NCI-H2107 treated with DMSO at 0.1 percent for 48 hours (cell line): ENCODE results near the gene SFT2D2.
A peak's percentile ranks its signal among the peaks of the same experiment; 100 is the strongest.

Experiments used
- DNase-seq: peaks from one replicate; lab custom pipeline; 2025; ENCODE audit not compliant: unreplicated experiment; lab: John Stamatoyannopoulos, UW

Gene SFT2D2

DNA sequence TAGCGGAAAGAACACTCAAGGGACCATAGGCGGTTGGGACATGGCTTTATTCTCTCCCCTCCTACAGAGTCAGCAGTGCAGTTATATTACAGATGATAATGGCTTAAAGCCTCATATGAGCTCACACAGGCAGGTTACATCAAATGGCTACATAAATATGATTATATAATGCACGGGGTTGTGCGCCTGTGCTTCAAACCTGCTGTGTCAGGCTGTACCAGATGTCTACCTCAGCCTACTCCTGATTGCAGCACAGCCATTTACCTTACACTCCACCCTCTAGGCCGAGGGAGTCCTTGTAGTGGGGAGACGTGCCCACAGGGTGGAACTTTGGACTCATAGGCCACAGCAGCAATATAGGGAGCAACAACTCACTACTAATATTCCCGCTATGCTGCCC is 38.5 kb downstream of the SFT2D2 start:
- no peak for DNase-seq

DNA sequence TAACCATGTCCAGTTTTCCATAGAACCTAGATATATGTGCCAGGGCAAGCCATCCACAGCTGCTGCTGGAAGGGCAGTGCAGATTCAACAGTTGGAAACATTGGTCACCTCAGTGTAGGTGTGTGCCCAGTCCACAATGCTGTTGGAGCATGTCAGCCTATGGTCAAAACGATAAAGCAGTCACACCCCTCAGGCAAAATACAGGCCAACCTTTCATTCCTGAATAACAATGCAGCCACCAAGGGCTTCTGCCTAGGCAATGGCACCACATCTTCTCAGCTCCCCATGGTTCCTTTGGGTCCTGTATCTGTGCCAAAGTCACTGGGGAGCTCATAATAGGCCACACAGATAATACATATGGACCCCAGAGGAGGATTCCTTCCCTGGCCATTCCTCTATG is 39.8 kb downstream of the SFT2D2 start:
- no peak for DNase-seq

DNA sequence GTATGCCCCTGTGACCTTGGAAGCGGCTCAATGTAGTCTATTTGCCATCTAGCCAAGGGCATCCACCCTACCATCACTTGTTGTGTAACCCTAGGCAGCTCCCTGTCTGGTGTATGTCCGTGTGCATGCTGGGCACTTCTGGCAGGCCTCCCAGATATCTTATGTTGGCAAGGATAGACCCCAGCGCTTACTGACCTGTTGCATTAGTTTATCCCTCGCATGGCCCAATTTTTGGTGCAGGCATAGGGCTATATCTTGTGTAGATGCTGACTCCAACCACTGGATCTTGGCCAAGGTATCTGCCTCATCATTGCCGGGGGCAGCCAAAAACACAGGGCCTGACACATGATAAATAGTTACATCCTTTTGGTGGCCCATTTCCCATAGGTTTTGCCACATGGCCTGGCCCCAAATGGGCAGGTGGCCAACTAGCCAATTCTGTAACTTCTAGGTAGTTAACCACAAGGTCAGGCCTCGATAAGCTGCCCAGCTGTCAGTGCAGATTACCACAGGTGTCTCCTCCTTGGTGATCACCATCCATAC is 40.9 kb downstream of the SFT2D2 start:
- no peak for DNase-seq

DNA sequence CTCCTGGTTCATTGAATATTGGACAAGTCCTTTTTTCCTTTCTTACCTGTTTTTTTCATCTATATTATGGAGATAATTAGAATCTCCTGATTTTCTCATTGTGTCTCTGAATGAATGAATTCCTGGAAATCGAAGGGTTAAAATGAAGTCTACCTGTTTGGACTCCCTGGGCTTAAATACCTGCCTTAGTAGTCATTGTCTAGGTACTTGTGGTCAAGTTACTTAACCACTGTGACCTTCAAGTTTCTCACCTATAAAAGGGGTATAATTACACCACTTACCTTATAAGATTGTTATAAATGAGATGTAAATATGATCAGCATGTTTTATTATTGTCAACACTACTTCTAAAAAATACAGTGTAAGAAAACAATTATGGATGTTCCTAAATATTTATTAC is 45.8 kb downstream of the SFT2D2 start:
- DNase-seq = peak; percentile 28

DNA sequence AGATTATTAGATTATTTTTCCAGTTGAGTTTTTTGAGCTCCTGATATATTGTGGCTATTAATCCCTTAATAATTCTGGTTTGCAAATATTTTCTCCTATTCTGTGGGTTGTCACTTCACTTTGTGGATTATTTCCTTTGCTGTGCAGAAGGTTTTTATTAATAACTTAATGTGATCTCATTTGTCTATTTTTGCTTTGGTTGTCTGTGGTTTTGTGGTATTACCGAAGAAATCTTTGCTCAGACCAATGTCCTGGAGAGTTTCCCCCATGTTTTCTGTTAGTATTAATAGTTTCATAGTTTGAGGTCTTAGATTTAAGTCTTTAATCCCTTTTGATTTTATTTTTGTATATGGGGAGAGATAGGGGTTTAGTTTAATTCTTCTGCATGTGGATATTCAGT is 47.8 kb downstream of the SFT2D2 start:
- no peak for DNase-seq

DNA sequence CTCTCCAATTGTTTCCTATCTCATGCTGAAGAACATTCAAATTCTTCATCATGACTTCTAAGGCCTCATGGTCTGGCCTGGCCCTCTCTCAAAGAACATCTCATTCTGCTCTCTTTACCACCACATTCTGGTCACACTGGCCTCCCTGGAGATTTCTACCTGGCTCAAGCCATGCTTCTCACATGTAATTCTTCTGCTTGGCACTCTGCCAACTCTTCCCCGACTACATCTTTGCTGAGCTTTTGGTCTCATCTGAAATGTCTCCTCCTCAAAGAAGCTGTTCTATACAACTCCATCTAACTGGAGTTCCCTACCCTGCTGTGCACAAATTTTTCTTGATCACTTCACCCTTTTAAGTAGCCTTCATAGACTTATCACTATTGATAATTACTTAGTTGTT is 53.4 kb downstream of the SFT2D2 start:
- DNase-seq = no peak

DNA sequence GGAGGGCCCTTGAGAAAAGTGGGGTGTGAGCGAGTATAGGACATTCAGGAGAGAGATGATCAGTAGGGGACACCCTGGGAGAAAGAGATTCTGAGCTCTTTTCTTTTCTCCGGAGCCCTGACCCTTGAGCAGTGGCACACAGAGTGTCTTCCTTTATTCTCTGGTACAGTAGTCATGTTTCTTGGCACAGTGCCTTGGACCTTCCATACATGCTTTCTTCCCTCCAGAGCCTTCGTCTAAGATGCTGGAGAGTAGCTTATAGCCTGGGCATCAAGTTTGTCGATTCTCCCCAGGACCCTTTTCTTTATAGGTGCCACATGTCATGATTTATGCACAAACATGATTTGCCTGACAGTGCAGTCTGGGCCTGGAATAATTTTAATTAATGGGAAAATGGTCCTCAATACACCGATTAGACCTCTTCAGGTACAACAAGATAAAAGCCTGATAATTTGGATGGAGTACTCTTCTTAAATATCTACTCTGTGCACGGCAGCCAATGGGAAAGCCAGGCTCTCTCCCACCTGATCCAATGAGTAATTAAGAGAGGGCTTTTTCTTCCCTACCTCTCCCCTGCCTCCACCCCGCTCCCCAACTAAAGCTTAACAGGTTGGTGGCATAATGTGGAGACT is 54.6 kb downstream of the SFT2D2 start, which contains the start of gene TBX19:
Gene TBX19 (plus strand): TSS at position 582 of the 632 bp plus-strand sequence. CDS start 214 bp downstream, outside the sequence.
- DNase-seq = no peak

DNA sequence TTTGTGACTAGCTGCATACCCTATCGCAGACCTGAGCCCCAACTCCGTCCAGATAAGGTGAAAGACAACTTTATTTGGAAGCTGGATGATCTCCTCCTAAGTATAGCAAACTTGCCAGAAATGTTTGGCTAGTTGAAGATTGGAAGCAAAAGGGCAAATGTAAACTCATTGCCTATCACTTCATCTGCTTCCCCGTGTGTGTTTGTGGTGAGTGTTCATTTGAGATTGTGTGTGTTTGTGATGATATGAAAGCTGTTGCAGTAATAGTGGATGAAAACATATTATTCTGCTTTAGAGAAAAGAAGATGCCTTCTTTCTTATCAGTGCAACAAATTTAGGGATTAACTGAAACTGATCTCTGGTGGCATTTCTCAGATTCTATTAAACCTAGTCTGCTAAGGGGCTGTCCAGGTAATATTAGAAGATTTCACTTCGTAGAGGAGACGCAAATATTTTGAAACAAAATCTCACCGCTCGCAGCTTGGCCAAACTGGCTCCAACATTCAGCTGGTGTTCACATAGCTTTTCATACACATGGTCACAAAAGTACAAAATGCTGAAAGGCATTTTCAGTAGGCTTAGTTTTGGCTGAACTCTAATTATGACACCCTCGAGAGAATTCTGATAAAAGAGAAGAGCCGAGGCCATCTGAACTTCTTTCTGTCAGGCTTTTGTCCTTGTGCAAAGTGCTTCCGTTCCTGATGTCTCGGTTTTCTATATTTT is 56.0 kb downstream of the SFT2D2 start:
- DNase-seq = no peak

DNA sequence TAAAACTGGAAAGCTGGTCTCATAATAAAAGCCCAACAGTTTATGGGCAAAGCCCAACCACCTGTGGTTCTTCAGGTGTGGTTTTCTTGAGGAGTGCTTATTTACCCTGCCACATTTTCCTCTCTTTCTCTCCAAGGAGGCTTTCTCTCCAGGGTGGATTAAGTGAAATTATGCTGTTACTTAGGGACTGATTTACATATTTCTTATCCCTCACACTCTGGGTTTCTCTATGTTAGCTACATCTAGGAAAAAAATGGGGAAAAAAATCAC is 59.7 kb downstream of the SFT2D2 start:
- DNase-seq = peak; percentile 59

DNA sequence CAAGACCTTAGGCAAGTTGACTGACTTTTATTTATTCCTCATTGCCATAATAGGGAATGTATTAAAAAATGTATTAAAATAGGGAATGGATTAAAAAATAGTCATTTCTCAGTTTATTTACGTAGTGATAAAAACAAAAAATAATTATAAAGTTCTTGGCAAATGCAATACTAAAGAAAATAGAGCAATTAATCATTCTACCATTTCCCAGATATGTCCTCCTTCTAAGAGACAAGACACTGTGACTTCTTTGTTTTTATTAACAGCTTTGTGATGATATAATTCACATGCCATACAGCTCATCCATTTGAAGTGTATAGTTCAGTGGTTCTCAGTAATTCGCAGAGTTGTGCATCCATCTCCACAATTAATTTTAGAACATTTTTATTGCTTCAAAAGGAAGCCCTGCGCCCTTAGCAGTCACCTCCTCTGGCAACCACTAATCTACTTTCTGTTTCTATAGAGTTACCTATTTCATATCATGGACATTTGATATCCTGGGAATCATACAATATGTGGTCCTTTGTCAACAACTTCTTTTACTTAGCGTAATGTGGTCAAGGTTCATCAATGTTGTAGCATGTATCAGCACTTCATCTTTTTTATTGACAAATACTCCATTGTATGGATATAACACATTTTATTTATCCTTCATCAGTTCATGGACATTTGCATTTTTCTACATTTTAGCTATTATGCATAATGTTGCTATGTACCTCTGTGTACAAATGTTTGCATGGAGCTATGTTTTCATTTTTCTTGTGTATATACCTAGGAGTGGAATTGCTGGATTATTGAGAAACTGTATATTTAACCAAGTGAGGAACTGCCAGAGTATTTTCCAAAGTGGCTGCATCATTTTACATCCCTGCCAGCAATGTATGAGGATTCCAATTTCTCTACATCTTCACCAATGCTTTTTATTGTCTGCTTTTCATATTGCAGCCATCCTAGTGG is 60.4 kb downstream of the SFT2D2 start:
- DNase-seq = peak; percentile 59

DNA sequence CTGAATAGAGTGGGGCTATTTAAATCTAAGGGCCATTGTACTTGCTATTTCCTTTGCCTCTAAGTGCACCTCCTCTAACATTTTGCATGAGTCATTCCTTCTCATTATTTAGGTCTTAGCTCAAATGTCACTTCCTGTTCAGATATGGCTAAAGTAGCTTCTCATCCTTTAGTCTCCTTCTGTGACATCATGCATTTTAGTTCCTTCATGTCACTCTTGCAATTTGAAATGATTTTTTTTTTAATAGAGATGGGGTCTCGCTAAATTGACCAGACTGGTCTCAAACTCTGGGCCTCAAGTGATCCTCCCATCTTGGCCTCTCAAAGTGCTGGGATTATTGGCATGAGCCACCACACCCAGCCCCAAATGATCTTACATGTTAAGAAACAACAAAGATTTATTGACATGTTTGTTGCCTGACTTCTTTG is 61.4 kb downstream of the SFT2D2 start:
- DNase-seq = peak; percentile 53

DNA sequence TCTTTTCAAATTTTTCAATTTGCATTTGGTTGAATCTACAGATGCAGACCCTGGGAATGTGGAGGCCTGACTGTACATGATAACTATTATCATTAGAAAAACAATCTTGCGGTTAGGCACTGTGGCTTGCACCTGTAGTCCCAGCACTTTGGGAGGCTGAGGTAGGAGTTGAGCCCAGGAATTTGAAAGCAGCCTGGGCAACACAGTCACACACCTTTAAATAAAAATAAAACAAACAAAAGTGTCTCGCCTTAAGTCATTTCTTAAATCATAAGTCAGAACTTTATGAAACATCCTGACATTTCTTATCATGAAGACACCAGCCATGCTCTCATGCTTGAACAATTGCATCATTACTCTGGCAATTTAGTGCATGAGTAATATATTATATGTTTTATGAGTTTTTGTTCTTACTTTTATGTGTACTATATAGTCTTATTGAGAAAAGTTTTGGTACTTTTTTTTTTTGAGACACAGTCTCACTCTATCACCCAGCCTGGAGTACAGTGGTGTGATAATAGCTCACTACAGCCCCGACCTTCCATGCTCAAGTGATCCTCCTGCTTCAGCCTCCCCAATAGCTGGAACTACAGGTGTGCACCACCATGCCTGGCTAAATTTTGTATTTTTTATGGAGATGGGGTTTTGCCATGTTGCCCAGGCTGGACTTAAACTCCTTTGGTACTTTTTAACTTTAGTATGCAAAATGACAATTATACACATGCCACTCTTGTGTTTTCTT is 62.7 kb downstream of the SFT2D2 start:
- DNase-seq = no peak

DNA sequence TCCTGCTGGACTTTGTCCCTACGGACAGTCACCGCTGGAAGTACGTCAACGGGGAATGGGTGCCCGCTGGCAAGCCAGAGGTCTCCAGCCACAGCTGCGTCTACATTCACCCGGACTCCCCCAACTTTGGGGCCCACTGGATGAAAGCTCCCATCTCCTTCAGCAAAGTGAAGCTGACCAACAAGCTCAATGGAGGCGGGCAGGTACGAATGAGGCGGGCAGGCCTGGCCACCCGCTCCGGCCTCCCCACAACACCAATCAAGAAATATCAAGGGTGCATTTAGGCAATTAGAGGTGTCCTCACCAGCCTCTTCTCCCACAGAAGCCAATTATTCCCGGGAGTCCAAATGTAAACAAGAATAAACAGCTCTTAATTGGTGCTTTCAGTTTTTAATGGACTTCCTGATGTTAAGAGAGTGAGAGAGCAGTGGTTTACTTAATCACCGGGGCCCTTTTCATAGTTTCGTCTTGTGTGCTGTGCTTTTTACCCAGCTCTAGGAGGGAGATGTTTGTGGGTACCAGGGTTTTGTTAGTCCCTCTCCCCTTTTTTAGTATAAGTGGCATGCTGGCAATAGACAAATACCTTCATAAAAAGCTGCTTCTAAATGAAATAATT is 65.5 kb downstream of the SFT2D2 start:
- DNase-seq = peak; percentile 58

DNA sequence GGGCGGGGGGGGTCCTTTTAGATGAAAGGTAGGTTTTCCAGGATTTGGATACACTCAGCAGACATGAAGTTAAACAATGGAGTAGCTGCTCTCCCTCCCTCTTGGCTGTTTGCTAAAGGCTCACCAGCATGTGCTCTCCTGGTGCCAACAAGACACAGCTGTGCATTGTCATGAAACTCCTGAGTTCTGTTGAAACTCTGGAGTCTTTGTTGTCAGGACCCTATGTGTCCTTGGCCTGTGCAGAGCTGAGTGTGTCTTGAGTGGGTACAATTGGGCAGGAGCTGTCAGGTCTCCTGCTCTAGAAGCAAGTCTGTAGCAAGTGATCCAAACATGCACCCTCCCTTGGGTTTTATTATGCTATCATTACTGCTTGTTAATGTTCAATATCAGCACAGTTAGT is 67.6 kb downstream of the SFT2D2 start:
- DNase-seq = no peak

DNA sequence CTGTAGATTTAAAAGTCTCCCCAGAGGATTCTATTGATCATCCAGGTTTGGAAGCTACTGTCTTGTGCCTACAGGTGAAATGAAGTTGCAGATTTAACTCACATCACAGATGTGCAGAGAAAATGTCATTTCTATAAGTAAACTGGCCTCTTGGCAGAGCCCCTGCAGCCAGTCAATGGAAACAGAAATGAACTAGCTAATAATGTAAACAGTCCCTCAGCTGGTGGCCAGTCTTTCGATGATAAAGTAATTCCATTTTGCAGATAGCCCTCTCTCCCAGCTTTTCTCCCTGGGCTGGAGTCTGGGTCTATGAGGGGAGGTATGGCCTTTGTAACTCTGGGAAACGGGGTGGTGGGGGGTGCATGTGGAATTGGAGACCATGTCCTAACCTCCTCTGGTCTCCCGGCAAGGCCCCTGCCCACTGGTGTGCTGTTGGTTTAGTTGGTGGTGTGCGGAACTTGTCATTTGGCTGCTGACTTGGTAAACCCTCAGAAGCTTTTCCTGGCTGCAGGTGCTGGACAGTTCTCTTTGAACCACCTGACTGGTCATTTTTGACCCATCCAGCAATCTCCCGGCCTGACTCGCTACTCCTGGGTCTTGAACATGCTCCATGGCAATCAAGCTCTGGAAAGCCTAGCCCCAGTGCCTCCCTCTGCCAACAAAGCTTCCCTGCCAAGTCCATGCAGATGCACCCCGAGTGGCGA is 69.8 kb downstream of the SFT2D2 start:
- DNase-seq = no peak

DNA sequence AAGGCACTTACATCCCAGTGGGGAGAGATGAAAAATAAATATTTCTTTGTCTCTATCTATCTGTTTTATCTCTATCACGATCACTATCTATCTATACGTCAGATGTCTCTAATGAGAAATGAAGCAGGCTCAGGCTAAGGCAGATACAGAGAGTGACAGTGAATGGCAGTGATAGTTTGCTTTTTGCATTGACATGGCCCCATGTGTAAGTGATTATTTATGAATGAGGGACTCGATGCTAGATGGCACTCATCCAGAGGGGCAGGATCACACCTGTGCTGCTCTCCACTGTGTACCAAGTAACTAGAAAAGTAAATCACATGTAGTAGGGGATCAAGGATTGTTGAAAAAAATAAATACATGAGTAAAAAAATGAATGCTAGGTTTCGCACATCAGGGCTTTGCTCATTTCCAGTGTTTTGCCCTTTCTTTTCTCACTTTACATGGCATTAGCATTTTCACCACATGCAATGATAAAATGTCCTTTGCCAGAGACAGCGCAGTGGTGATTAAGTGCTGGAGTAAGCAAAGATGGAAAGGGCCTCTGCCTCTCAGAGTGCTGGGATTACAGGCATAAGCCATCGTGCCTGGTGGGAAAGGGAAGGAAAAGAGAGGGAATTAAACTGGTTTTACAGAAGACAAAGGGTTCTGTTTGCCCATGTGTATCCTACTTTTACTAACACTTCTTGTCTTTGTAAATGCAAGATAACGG is 71.4 kb downstream of the SFT2D2 start:
- no peak for DNase-seq

DNA sequence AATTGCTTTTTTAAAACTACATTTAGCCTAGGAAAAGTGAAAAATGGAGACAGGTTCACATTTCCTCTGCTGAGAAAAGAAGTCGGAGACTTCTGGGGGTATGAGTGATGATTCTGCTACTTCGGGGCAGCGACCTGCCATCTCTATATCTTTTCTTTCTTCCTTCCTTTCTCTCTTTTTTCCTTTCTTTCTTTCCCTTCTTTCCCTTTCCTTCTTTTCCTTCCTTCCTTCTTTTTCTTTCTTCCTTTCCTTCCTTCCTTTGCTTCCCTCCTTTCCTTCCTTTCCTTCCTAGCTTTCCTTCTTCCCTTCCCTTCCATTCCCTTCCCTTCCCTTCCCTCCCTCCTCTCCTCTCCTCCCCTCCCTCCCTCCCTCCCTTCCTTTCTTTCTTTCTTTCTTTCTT is 72.6 kb downstream of the SFT2D2 start:
- no peak for DNase-seq

DNA sequence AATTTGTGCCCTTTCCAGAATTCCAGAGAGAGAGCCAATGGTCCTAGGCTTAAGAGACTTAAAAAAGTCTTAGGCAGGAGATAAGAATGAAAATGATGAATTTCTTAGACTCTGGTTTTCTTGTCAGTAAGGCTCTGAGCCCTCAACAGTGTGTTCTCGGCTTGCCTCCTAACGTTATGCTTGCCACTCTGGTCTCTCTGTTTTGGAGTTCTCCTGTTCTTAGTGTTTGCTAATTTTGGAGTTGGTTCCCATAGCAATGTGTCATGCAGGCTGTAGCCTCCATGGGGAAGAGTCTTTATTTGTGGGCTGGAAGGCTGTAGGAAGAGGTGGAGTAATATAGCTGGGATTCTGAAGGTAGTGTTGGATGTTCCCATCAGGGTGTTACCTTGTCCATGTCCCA is 74.8 kb downstream of the SFT2D2 start:
- DNase-seq = no peak

DNA sequence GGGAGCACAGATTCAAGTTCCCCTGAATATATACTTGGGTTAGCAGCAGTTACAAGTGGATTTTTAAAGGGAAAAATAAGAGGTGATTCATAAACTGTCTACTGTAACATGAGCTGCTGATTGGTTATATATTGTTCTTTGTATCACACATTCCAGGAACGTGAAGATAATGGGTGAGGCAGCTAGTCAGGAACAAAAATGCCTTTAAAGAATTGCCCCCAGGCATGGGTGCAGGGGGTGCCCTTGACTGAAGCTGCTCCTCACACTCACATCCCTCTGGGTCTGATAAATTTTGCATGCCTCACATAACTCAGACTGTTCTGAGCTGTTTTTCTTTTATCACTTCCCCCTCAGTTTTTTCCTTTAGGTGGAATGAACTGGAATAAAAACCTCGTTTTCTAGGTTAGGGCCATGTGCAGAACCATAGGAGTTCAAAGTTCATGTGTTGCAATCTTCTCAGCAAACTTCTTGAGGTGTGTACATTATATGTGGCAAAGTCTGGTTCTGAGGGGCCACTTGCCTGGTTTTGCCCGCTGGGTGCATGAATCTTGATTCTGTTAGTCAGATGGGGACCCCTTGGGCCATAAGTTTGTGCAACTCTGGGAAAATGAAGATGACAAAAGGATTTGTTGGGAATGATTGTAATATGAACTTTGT is 76.0 kb downstream of the SFT2D2 start:
- DNase-seq = no peak
